Measurements from ENCODE around the gene TXNL4B. TPM values are rescaled to one million over a fixed set of nuclear protein-coding genes. Genes with fewer than 3 reads are reported as not detected.

The TXNL4B gene
- total RNA-seq, 1 donor from 2014 or later: 7.5 TPM

Other genes with a start within 250 kb of the TXNL4B start
- 10.2 and 16.3 TPM in 2 replicates for gene ATXN1L, start 247.6 kb downstream of the TXNL4B start, total RNA-seq
- 5.2 and 6.0 TPM in 2 replicates for gene ZNF821, start 209.4 kb downstream of the TXNL4B start, total RNA-seq
- gene IST1, start 198.1 kb downstream of the TXNL4B start, total RNA-seq: 99.6 and 141 TPM in 2 replicates
- gene PKD1L3, start 93.2 kb downstream of the TXNL4B start, total RNA-seq: 0.20 TPM in 1 of 2 replicates, not detected in the other
- 2.6 and 5.6 TPM in 2 replicates for gene DHODH, start 84.9 kb downstream of the TXNL4B start, total RNA-seq
- 0.20 TPM in 1 of 2 replicates, not detected in the other for gene HP, start 39.1 kb downstream of the TXNL4B start, total RNA-seq
- not detected in 2 replicates for gene HPR, start 30.4 kb downstream of the TXNL4B start, total RNA-seq
- gene DHX38, start 227 bp upstream of the TXNL4B start, total RNA-seq: 63.2 and 98.2 TPM in 2 replicates
- gene PMFBP1, start 78.5 kb upstream of the TXNL4B start, total RNA-seq: under 0.01 TPM in 2 replicates